Measurements from ENCODE around the gene ERC1.
"Not testable (repeated sequence)": the region's sequence is repeated elsewhere in the genome, so short reads cannot be mapped to it uniquely, and the experiment has no call there.

GRCh38 chr12:1355871-1356270 is 364.8 kb downstream of the ERC1 start:
- not testable (repeated sequence) for TF ChIP-seq CTCF (IDR thresholded peaks at IDR 0.05; ENCODE audit: low read length); EZH2 (IDR thresholded peaks at IDR 0.05; ENCODE audit: borderline replicate concordance, low read length)

All from OCI-LY1 (cell line).